Epithelial cell of esophagus (primary cell): Measurements from ENCODE around the gene FAM53A.

Experiments used
- DNase-seq: peaks from one replicate; pipeline ENCODE4 v3.0.0; 2010; ENCODE audit warnings: low read depth
- H3K4me3 ChIP-seq: 2 replicates; pipeline ENCODE4 v1.5.1; 2011; ENCODE audit warnings: mild to moderate bottlenecking, low read length, control low read depth
- CTCF ChIP-seq: IDR thresholded peaks from 2 replicates; pipeline ENCODE4 v1.5.1; 2011; ENCODE audit warnings: low read depth, mild to moderate bottlenecking, low read length, control low read depth, inconsistent platforms; ENCODE audit not compliant: insufficient read depth; ENCODE audit errors: missing control alignments

The FAM53A gene

DNA sequence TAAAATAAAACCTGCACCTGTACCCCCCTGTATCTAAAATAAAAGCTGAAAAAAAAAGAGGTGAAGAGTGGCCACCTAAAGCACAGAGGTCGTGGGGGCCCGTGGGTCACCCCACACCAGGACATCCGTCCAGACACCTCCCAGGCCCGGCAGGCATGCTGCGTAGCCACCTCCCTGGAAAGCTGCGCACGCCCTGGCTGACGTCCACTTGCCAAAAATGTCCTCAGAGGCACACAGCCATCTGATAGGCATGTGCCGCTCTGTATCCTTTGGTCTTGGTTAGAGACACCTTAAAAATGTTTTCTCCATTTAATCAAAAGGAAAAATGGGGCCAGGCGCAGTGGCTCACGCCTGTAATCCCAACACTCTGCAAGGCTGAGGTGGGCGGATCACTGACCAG, 17.7 kb downstream of the FAM53A start:
- DNase-seq: no peak
- no peak overlapping the region for H3K4me3 ChIP-seq
- no peak for TF ChIP-seq CTCF

GRCh38 chr4:1664141-1664540, 20.0 kb downstream of the FAM53A start:
- no peak for TF ChIP-seq CTCF
- no peak overlapping the region for H3K4me3 ChIP-seq
- DNase-seq: no peak

DNA sequence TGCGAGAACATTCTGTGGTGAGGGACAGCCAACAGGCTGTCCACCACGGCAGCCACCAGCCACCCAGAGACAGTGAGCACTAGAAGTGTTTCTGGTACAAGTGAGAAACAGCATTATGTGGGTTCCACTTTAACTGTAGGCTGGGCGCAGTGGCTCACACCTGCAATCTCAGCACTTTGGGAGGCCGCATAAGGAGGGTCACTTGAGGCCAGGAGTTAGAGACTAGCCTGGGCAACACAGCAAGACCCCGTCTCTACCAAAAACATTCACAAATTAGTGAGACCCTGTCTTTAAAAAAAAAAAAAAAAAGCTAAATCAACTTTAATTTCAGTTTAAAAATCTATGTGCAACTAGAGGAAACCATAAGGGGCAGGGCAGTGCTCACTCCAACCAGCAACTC, 20.6 kb downstream of the FAM53A start:
- no peak overlapping the region for H3K4me3 ChIP-seq
- TF ChIP-seq CTCF: no peak
- DNase-seq: no peak

DNA sequence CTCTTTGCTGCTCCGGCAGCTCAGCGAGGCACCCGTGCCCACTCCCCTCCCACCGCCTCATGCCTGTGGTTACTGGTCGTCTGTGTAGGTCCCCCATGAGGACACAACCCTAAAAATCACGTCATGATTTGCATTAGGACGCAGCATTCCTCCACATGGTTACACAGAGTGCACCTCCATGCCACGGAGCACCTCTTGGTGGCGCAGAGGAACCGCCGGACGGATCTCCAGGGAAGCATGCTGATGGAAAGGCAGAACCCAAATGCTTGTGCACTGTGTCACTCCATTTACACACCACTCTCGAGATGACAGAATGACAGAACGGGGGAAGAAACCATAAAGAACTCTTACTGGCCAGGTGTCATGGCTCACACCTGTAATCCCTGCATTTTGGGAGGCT, 22.4 kb downstream of the FAM53A start:
- H3K4me3 ChIP-seq: no peak overlapping the region
- DNase-seq: no peak
- no peak for TF ChIP-seq CTCF

- H3K4me3 ChIP-seq: no peak overlapping the region
- no peak for TF ChIP-seq CTCF
Measured at GRCh38 chr4:1660948-1661677, 23.0 kb downstream of the FAM53A start.

GRCh38 chr4:1659104-1660043, 24.7 kb downstream of the FAM53A start:
- no peak overlapping the region for H3K4me3 ChIP-seq
- TF ChIP-seq CTCF: no peak
- no peak for DNase-seq

More at GRCh38 chr4:1660948-1661677, 23.0 kb downstream of the FAM53A start:
- DNase-seq: no peak
